Measurements from ENCODE around the gene MT3.
A peak's percentile ranks its signal among the peaks of the same experiment; 100 is the strongest.
"Not testable (repeated sequence)": the region's sequence is repeated elsewhere in the genome, so short reads cannot be mapped to it uniquely, and the experiment has no call there.

Gene MT3

DNA sequence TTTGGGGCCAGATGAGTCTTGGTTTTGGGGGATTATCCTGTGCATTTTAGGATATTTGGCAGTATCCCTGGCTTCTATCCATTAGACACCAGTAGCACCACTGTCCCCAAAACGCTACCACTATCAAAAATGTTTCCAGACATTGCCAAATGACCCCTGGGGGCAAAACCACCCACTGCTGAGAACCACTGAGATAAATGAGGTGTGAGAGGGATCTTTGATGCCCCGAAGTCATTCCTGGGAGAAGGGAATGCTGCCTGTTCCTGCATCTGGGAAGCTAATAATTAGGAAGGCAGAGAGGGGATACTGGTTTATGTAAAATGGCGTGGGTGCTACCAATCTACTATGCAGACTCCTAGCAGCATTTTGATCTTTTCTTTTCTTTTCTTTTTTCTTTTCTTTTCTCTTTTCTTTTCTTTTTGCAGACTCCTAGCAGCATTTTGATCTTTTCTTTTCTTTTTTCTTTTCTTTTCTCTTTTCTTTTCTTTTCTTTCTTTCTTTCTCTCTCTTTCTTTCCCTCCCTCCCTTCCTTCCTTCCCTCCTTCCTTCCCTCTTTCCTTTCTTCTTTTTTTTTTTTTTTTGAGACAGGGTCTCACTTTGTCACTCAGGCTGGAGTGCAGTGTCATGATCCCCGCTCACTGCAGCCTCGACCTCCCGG is 8.8 kb upstream of the MT3 start:
- no peak for DNase-seq

DNA sequence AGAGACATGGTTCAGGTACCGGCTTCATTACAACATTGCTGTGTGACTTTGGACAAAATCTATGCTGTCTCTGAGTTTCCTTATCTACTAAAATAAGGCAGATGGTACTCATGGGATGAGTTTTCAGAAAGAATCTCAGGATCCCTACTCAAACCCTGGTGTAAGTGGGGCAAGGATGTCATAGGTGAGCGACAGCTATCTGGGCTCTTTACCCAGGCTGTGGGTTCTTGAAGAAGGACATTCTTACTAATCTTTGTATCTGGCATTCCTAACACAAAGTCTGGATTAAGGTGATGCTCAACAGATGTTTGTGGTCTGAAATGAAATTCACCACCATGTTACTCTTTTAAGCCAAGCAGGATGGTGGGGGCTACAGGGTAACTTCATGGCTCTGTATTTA is 6.4 kb upstream of the MT3 start:
- not testable (repeated sequence) for DNase-seq

- DNase-seq, result no peak
These were observed 5.8 kb upstream of the MT3 start for GRCh38 chr16:56583351-56584168.

GRCh38 chr16:56584276-56584675 is 5.1 kb upstream of the MT3 start:
- no peak for DNase-seq

DNA sequence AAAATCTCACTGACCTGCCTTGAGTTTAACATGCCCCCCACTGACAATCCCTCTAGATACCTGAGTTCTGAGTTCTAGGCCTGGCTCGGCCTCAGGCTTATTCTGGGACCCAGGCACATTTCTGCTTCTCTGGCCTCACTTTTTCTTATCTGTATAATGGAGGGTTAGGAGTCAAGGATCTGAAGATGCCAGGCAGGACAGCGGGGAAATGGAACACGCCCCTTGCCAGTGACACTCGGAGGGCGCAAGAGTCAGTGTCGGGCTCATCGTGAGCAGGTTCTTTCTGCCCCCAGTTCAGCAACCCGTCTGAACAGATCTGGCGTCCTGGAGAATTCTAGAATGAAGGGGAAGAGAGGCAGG is 567 bp upstream of the MT3 start:
- no peak for DNase-seq

DNA sequence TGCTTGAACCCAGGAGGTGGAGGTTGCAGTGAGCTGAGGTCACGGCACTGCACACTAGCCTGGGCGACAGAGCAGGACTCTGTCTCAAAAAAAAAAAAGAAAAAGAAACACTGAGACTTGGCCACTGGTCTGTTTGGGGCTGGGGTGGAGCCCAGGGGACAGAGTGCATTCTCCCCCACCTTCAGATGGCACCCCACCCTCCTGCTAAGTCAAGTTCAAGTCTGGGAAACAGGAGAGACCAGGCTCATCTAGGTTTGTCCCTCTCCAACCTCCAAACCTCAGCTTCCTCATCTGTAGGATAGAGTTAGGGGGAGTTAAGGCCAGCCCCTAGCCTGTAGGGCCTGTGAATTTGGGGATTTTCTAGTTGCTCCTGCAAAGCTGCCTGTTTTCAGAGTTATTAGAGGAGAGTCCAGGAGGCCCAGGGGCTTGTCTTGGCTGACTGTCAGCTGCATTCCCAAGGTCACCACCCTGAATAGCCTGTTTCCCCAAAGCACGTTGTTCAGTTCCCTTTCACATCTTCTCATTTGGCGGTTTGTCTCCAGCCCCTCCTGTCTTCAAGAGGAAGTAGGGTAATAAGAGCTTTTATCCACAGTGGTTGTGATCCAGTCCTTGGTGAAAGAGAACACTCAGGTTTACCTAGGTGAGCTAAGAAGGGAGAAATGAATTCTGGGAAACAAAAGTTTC is 2.2 kb downstream of the MT3 start:
- DNase-seq, result no peak

- DNase-seq, result no peak
These were observed 4.4 kb downstream of the MT3 start for GRCh38 chr16:56593573-56594291.

DNA sequence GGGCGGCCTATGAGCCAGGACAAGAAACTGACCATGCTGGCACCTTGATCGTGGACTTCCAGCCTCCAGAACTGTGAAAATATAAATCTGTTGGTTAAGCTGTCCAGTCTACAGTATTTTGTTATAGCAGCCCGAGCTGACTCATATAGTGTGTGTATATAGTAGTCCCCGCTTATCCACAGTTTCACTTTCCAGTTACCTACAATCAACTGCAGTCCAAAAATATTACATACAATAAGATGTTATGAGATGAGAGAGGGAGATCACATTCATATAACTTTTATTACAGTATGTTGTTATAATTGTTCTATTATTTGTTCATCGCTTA is 4.9 kb downstream of the MT3 start:
- DNase-seq, result no peak

DNA sequence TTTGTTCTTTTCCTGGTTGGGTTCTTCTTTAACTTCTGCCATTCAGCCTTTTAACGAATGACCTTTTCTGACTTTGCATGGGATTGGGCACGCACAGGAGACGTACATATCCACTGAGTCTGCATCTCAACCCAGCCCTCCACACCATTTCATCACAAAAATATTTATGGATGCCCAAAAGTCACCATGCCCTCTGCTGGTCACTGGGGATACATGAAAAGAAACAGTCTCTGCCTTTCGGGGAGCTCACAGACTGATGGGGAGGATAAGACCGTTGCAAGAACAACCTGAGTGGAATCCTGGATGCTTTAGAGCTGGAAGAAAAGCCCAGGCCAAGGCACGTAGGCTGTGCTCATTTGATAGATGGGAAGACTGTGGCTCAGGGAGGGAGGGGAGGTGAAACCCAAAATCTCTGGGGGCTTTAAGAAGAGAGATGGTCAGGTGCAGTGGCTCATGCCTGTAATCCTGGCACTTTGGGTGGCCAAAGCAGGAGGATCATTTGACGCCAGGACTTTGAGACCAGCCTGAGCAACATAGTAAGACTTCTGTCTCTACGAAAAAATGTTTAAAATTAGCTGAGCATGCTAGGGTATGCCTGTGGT is 11.2 kb downstream of the MT3 start:
- DNase-seq, result no peak

GRCh38 chr16:56601325-56601724 is 12.0 kb downstream of the MT3 start:
- no peak for DNase-seq

GRCh38 chr16:56603589-56603988 is 14.3 kb downstream of the MT3 start:
- no peak for DNase-seq

DNA sequence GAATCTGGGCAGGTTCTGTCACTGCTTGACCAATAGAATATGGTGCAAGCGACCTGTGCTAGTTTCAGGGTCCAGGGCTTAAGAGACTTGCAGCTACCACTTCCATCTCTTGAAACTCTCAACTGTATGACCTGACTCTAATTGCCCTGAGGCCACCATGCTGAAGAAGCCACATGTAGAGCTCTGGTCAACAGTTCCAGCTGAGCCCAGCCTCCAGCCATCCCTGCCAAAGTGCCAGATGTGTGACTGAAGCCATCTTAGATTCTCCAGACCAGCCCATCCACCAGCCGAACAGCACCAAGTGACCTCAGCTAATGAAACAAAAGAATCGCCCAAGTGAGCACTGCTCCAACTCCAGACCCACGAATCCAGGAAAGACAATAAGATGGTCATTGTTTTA is 15.6 kb downstream of the MT3 start:
- no peak for DNase-seq

- DNase-seq, result no peak
These were observed 16.1 kb downstream of the MT3 start for GRCh38 chr16:56605475-56605874.

DNA sequence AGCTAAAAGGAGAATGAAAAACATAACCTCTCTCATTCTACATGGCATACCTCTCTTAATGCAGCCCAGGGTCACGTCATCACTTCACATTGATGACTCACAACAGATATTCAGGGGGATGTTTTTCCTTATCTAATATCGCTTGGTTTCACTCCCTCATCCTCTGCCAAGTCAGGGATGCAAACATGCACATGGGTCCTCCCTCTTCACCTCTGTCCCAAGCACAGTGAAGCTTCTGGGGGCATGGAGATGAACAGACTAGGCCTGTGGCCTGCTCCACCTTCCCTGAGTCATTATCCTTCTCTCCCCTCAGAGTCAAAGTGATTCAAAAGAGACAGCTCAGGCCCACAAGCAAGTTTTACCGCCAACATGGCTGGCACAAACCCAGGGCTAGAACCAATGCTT is 16.7 kb downstream of the MT3 start:
- no peak for DNase-seq

DNA sequence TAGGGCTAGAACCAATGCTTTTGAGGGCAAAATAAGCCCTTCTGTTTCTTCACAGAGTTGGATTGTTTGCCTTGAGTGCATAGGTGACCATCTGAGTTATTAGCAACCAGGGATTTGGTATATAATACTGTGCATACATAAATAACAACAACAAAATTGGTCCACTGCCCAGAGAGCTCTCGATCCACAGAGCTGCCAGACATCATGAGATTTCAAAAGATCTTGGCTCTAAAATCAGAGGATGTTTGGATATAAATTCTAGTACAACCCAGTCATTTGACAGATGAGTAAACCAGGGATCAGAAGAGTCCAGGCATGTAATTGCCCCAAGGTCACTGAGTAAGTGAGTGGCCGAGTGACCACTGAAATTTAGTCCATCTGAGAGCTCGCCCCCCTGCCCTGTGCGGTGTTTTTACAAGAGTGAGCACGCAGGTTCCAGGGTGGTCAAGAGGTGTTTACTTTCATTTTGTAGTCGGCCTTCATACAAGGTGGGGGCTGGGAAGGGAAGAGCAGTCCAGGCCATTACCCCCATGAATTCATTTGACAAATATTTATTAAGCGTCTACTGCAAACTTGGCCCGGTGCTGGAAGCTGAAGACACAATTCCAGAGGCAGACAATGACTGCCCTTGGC is 17.3 kb downstream of the MT3 start:
- no peak for DNase-seq

DNA sequence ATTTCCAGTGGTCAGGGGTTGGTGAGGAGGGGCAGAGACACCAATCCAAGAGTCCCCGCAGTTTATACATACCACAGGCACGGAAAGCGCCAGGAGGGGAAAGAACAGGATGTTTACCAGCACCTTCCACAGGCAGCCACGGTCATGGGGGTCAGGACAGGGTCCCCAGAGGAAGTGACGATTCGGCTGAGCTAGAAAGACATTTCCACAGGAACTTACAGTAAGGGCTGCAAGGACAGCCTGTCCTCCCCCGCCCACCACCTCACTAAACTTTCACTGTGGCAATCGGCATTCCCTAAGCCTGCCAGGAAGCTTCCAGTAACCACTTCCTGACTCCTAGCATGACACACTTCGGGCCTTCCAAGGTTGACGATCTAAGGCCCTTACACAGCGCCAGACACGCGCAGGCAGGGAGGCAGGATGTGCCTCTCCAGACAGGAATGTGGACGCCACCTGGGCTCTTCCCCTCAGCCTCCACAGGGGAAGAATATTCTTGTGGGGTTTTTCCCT is 17.8 kb downstream of the MT3 start:
- peak; percentile 60 for DNase-seq

- no peak for DNase-seq
These were observed 18.3 kb downstream of the MT3 start for GRCh38 chr16:56607675-56608042.

- DNase-seq, result peak; percentile 74
These were observed 18.9 kb downstream of the MT3 start, which contains the start of gene MT2A for GRCh38 chr16:56608043-56608875. MT2A (plus strand) TSS chr16:56608584; CDS start chr16:56608656, 72 bp downstream.

GRCh38 chr16:56608876-56609462 is 19.6 kb downstream of the MT3 start:
- DNase-seq, result no peak

GRCh38 chr16:56609463-56609921 is 20.2 kb downstream of the MT3 start:
- no peak for DNase-seq
